Activated CD8-positive, alpha-beta memory T cell treated with anti-CD3 and anti-CD28 coated beads, Interleukin-2, amount 50 U/mL, for 24 hours (primary cell): ENCODE measurements around the gene DLGAP1.

Experiments used
- DNase-seq: peaks from one replicate; pipeline ENCODE4 v3.0.0-alpha.2; 2020; ENCODE audit errors: extremely low read depth

DLGAP1 gene

GRCh38 chr18:4241090-4241617 lies 214.0 kb downstream of the DLGAP1 start:
- DNase-seq, result no peak

GRCh38 chr18:4238966-4239365 lies 216.1 kb downstream of the DLGAP1 start:
- DNase-seq, result no peak

GRCh38 chr18:4237664-4238041 lies 217.5 kb downstream of the DLGAP1 start:
- no peak for DNase-seq

- no peak for DNase-seq
These were observed 218.0 kb downstream of the DLGAP1 start for GRCh38 chr18:4236940-4237663.

- DNase-seq, result no peak
These were observed 221.6 kb downstream of the DLGAP1 start for GRCh38 chr18:4233468-4233867.

- DNase-seq, result no peak
These were observed 222.5 kb downstream of the DLGAP1 start for GRCh38 chr18:4232656-4233055.

- no peak for DNase-seq
These were observed 223.8 kb downstream of the DLGAP1 start for GRCh38 chr18:4231260-4231659.

- DNase-seq, result no peak
These were observed 224.5 kb downstream of the DLGAP1 start for GRCh38 chr18:4230450-4231168.

- DNase-seq, result no peak
These were observed 230.9 kb downstream of the DLGAP1 start for GRCh38 chr18:4224031-4224704.

GRCh38 chr18:4211111-4211837 lies 243.8 kb downstream of the DLGAP1 start:
- no peak for DNase-seq

- no peak for DNase-seq
These were observed 246.7 kb downstream of the DLGAP1 start for GRCh38 chr18:4208366-4208765.

- no peak for DNase-seq
These were observed 247.6 kb downstream of the DLGAP1 start for GRCh38 chr18:4207383-4207985.

- DNase-seq, result no peak
These were observed 250.7 kb downstream of the DLGAP1 start for GRCh38 chr18:4204438-4204720.

GRCh38 chr18:4203568-4204437 lies 251.3 kb downstream of the DLGAP1 start:
- DNase-seq, result no peak

- no peak for DNase-seq
These were observed 254.7 kb downstream of the DLGAP1 start for GRCh38 chr18:4200399-4200798.

GRCh38 chr18:4198956-4199355 lies 256.2 kb downstream of the DLGAP1 start:
- DNase-seq, result no peak

GRCh38 chr18:4196351-4196750 lies 258.8 kb downstream of the DLGAP1 start:
- DNase-seq, result no peak

GRCh38 chr18:4193086-4193485 lies 262.0 kb downstream of the DLGAP1 start:
- no peak for DNase-seq

- no peak for DNase-seq
These were observed 273.1 kb downstream of the DLGAP1 start for GRCh38 chr18:4181882-4182568.

- no peak for DNase-seq
These were observed 274.0 kb downstream of the DLGAP1 start for GRCh38 chr18:4181086-4181485.
